GM18873 (cell line): ENCODE data around the gene PTPRE.

Experiments used
- ATAC-seq: cut with Tn5 transposase; IDR thresholded peaks from one replicate; pipeline ENCODE4 v1.9.1; 2021; ENCODE audit warnings: mild to moderate bottlenecking, moderate library complexity, moderate number of reproducible peaks; ENCODE audit not compliant: unreplicated experiment, low FRiP score

PTPRE gene

DNA sequence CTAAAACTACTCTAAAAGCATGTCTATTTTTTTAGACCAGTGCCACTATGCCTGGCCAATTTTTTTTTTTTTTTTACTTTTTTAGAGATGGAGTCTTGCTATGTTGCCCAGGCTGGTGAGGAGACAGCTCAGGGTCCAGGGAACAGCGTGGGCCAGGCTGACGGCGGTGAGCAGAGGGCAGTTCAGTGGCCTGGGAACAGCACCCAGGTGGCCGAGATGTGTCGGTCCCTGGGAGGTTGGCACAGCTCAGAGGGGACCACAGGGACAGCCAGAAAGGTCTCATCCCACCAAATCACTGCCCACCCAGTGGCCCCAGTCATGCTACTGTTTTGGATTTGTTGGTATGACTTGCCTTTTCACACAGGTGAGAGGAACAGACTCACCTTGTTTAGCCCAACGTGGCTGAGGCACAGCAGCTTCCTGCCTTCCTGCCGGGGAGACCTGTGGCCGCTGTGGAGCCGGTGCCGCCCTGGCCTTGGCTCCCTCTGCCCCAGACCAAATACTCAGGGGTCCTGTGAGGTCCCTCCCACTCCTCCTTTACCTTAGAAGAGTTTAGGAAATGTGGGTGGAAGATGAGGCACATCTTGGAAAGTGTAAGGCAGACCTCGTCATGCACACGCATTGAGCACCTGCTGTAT is 109.6 kb downstream of the PTPRE start:
- ATAC-seq = no peak

DNA sequence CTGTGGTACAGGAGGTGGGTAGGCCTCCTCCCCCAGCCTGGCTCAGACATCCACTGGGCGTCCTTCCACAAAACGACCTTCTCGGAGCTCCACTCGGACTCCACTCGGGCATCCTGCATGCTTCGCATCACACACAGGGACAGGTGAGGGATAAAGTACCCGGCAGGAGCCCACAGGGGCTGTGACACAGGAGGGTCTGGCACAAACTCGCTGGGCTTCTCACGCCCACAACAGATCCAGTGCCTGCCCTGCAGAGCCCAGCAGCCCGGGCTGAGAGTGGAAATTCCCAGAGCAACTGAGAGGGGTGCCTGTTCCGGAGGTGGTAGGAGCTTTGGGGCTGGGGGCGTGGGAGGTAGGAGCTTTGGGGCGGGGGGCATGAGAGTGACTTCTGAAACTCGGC is 110.9 kb downstream of the PTPRE start:
- no peak for ATAC-seq

DNA sequence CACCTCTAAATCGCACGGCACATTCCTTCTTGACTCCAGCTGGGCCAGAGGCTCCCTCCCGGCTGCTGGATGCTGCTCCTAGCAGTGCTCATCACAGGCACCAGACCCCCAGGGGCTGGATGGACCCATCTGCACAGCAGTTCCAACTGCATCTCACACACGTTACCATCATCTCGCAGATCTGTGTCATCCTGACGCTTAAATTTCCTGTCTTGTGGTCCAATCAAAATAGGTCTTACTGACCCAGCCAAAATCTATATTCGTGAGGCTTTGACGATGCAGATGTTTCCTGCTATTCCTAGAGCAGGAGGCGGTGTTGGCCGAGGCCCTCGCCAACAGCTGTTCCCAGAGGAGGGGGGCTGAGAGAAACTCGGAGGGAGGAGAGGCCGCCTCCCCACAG is 111.3 kb downstream of the PTPRE start:
- no peak for ATAC-seq

DNA sequence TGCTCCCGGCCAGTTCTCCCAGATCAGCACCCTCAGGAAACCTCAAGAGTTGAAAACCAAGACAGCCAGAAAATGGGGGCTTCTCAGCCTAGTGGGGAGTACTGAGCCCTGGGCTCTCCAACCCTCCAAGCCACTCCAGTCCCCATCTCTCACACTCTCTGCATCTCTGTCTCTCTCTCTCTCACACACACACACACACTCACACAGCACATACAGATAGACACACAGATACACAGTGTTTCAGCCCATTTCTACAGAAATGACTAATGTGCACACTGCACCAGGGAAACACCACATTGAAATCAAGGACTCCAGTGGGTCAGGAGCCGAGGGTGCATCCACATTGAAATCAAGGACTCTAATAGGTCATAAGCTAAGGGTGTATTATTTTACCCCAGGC is 111.8 kb downstream of the PTPRE start:
- no peak for ATAC-seq

DNA sequence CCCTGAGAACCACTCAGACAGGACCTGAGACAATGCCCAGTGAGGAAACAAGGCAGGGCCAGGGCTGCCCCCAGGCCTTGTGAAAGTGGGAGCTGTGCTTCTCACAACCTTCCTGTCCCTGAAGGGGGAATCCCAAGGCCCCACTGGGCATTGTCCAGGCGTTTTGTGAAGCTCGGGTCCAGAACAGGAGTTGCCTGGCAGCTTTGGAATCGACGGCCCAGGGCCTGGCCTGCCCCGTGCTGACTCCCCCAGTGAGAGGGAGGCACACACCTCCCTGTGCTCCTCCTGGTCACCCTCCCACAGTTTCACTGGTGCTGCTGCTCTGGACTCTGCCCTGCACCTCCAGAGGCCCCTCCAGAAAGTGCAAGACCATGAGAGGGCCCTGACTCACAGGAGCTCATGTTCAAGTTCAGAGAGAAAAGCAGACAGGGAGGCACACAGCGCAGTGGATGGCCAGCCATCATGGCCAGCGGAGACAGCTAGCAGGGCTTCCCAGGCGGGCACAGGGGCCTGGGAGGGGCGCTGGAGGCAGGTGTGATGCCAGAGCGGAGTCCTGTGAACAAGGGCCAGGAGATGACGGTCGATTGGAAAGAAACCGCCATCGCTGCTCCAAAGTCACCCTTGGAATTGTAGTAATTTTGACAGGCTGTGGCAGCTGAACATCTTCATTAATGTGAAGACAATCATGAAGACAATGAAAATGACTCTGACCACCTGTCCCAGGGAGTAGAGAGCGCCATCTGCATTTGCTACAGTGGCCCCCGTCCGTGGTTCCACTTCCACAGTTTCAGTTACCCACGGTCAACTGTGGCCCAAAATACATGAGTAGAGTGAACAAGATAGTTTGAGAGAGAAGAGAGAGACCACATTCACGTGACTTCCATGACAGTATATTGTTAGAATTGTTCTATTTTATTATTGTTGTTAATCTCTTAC is 115.6 kb downstream of the PTPRE start:
- no peak for ATAC-seq

DNA sequence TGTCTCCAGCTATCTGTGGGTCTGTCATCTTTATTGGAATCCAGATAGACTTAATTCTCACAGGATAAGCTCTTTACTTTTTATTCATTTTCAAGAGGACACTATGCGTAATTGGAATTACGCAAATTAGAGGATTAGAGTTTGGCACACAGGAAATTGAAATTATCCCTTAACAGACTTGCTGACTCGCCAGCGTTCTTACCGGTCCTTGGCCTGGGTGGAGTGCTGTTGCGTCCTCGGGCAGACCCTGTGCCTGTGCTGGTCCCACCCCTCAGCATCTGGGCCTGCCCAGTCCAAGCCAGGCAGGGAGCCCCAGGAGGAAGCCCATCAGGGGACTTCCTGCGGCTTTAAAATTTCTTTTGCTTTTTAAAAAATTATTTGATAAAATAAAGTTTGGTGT is 117.5 kb downstream of the PTPRE start:
- ATAC-seq = no peak

DNA sequence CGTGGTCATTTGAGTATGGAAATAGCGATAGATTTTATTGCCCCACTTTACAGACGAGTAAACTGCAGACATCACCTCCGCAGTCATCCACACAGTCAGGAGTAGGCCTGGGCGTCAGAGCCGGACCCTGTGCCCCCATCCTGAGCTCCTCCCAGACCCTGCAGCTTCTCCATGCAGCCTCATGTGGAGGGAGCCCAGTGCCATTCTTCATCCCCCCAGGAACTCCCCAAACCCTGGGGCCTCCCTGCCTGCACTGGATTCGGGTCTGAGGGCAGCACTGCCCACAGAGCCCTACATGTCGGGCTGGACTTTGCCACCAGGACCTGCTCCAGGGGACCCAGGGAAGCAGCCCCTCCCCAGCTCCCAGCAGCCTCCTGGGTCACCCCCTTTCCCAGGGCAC is 118.5 kb downstream of the PTPRE start:
- no peak for ATAC-seq

DNA sequence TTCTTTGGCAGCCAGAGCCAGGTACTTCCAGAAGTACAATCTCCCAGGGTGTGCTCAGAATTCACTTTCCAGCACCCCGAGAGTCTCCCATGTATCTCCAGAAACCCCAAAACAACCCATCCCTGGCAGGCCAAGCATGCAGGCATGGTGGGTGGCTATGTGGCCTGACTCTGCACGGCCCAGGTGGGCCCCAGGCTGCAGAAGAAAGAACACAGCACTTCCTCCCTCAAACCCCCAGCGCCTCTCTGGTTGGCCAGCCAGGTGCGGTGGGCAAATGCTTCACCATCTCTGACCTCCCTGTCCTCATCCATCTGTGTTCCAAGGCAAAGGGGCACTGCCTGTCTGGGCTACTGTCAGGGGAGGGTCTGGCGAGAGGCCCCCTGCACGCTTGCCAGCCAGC is 119.0 kb downstream of the PTPRE start:
- ATAC-seq = no peak

DNA sequence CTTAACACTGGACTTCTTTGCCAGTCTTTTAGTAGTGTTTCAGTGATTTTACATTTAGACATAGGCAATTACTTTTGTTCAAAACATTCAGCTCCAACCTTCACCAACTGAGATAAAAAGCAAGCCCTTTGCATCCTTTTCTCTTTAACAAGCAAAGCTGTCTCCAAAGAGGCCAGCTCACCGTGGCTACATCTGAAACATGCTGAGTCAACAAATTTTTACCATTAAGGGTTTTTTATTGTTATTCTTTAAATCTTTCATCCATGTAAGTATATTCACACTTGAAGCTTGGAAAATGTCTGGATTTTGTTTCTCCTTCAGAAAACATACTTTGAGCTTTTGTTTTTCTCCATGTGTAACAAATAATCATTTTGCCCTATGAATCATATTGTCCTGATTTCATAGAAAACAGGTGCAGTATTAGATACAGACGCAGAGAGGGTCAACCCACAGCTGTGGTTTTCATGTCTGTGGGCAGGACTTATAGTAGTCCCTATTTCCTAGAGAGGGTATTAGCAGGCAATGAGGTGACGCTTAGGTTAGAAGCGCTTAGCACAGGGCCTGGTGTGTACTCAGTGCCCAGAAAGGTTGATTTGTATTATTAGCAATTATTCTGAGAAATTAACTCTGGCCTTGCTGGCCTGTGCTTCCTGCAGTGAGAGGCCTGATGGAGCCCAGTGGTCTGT is 119.9 kb downstream of the PTPRE start:
- ATAC-seq = no peak

DNA sequence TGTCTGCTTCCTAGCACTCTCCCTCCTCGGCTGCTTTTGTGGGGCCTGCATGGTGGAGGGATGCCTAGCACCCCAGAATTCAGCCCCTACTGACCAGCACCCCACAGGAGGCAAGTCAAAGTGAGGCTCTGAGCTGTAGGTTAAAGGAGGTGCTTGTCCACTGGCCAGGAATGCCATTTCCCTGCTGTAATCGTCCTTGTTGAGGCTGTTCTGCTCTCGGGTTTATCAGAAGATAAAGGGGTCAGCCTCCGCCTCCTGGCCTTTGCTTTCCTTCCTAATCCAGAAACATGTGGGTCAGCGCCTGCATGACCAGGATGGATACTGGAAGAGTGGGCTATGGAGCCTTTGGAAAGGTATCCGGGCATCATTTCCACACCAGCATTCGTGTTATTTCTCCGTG is 120.4 kb downstream of the PTPRE start:
- ATAC-seq = no peak

DNA sequence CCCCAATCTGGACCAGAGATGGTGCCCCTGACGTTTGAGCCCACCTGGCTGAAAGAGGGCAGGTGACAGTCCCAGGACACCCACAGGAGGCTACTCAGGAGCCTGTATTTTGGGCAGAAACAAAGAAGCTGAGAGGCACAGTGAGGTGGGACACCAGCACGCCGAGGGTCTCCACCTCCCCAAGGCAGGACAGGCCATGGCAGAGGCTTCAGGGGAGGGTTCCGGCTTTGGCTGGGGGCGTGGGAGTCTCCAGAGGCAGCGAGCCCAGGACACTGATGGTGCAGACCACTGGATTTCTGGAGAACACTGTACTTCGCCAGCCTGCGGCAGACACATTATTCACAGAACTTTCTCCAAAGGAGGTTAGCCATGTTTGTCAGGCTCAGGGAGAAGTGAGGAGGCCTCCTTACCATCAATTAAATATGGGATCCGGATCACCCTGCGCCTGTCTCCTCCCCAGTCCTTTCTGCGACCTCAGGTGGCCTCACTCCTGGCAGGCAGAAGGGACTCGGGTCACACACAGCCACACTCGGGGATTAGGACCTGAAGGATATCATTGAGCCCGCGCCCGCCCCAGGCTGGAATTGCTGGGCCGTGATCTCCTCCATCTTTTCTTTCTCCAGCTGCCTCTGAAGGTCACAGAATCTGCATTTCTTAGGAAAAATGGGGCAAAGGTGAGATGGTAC is 121.1 kb downstream of the PTPRE start:
- no peak for ATAC-seq

DNA sequence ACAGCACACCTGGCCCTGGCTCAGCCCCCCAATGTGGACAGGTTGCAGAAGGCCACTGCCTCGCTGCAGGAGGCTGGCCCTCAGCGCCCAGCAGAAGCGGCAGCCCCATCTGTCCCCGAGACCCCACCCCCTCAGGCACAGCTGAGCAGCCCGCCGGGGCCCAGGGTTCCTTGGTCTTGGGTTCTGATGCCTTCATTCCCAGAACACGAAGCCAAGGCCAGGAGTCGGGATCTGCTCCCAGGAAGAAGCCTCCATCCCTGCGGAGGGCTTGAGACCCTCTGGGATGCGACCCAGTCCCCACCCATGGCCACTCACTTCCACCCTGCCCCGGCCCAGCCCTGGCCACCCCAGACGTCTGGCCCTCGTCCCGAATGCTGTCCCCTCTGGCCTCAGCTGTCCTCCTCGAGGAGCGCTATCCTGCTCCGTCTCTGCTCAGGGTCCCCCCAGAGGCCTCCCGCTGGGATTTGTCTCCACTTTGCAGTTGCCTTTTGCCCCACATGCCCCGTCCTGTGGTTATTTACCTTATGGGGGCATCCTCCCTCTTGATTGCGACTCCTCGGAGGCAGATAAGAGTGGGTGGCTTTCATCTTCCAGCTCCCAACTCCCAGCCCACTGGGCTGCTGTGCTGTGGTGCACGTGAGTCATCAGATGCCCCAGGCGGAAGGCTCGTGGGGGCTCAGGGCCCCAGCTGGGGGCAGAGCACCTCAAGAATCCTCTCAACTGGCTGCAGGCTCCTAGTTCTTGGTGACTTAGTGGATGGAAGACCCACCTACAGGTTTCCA is 121.8 kb downstream of the PTPRE start:
- ATAC-seq = no peak

DNA sequence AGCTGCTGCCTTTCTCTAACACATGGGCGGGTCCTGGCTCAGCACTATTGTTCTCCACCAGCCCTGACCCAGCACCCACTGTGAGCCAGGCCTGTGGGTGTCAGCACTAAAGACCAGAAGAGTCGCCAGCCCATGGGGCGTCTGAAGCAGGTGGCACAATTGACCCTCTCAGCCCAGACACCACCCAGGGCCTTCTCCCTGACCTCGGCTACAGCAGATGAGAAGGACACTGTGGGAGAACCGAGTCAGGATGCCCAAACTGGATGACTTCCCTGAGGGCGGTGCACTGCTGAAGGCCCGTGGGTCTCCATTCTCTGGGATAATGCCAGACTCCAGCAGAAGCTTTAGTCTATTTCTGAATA is 122.4 kb downstream of the PTPRE start:
- ATAC-seq = no peak

DNA sequence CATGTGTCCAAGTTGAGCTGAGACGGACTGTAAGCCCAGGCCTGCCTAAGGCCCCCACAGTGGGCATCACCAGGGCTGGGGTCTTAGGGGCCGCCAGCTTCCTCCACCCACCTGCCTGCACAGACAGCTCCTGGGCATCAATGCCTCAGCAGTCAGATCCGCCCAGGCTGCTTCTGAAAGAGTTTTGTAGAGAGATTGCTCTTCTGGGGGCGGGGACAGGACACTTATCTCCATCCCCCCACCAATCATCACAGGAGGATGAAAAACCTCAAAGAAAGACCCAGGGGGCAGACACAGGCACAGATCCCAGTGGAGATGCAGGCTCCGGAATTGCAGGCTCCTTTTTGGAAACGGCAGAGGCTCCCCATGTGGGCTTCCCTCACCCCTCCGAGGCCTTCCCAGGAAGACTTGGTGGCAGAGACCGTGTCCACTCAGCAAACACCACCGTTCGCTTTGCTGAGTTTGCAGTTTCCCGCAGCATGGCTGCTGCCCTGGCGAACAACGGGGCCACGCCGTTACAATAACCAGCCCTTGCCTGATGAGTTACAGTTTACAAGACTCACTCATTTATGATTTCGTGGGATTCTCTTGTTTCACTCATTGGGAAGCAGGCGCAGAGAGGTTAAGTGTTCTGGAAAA is 122.9 kb downstream of the PTPRE start:
- ATAC-seq = no peak

DNA sequence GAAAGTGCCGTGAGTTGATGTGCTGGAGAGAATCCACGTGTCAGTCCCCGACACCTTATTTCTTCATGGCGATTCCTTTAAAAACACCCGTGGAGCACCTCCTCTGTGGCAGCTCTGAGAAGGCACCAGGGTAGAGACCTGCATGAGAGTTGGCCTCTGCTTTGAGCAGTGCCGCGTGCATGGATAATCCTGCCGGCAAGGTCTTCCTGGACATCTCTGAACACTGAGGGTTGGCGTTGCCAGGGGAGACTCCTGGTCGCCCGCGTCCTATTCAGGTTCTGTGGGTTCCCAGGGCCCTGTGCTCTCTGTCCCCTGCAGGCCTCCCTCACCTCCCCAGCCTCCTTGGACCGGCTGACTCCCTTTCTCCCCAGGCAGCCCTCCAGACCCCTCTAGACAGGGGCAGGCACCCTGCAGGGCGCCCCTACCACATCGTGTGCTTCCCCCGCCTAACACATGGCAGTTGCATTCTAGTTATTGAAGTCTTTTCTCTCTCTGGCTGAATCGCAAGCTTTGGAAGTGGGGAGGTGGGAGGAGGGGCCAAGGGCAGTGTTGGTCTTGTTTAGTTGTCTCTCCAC is 123.7 kb downstream of the PTPRE start:
- ATAC-seq = no peak

DNA sequence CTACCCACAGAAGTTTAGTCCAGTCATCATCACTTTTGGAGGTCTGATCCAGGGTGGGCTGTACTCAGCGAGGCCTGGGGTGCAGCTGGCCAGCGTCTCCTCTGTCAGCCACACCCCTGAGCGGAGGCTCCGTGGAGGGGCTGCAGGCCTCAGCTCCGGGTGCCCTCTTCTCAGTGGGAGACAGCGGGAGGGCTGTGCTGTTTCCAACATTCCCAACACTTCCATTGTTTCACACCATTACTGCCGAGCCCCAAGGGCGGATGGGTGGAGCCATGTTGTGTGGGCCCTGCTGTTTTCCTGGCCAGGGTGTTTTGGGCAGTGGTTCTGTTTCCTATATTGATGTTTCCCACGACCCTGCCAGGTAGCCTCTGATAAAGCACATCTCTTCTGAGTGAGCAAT is 124.3 kb downstream of the PTPRE start:
- no peak for ATAC-seq

DNA sequence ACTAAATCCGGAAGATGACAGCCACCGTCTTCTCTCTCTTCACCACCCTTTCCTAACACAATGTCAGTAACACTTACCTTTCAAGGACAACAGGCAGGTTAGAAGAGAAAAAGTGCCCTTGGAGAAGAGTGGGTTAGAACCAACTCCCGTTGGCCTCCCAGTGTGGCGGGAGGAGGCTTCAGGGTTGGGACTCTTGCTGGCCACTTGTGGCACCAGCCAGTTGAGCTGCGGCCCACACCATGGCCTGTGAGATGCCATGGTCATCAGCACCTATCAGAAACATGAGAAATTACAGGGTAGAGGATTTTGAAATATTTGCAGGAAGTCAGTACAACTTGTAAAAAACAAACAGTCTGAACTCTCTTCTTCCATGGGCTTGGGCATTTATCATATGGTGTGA is 125.6 kb downstream of the PTPRE start:
- no peak for ATAC-seq

DNA sequence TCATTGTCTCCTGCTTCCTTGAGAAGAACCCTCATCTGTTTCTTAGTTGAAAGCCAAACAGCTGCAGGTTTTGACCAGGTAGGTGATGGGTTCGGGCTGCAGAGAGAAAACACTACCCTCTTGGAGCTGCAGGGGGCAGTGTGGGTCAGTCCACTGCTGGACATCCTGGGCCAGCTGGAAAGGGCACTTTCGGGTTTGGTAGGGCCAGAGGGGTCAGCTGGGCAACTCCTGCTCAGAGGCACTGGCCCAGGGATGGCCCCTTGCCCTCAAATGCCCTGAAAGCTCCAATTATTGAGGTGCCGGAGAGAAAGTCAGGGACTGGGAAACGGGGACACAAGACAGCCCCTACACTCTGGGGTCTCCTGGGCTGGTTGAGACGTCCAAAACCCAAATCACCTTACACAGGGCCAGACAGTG is 128.7 kb downstream of the PTPRE start:
- no peak for ATAC-seq

DNA sequence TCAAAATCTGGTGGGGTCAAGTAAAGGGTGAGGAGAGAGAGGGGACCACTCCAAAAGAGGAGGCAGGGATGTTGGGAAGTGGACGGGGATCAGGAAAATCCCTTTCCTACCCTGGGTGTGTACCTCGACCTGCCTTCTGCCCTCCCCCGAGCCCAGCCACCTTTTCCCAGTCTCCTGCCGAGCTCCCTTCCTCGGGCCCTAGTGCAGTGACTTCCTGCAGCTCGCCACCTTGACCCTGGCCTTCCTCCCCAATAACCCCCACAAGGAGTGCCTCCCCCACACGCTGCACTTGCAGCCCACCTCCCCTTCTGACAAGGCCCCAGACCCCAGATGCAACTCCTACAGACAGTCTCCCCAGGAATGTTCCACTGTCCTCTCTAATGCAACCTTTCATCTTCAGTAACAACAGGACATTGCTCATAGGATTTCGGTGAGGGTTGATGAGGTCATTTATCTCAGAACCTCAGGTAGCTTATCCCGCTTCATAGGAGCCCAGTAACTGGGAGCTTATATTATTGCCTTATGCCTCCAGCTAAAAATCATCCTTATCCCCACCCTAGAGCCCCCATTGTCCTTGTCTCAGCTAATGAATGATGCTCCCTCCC is 129.2 kb downstream of the PTPRE start:
- no peak for ATAC-seq
